ENCODE data around the gene IARS2.
"Not testable (repeated sequence)": the region's sequence is repeated elsewhere in the genome, so short reads cannot be mapped to it uniquely, and the experiment has no call there.

The IARS2 gene

GRCh38 chr1:220166853-220167252 lies 72.9 kb downstream of the IARS2 start:
- DNase-seq (ENCODE audit: low read depth), result no peak

GRCh38 chr1:220169887-220170286 lies 76.0 kb downstream of the IARS2 start:
- DNase-seq (ENCODE audit: low read depth), result not testable (repeated sequence)

- DNase-seq (ENCODE audit: low read depth), result no peak
These were observed 77.0 kb downstream of the IARS2 start for GRCh38 chr1:220170836-220171526.

- DNase-seq (ENCODE audit: low read depth), result no peak
These were observed 82.6 kb downstream of the IARS2 start for GRCh38 chr1:220176540-220176939.

- DNase-seq (ENCODE audit: low read depth), result no peak
These were observed 88.2 kb downstream of the IARS2 start for GRCh38 chr1:220182111-220182510.

- DNase-seq (ENCODE audit: low read depth), result no peak
These were observed 88.7 kb downstream of the IARS2 start for GRCh38 chr1:220182656-220183055.

GRCh38 chr1:220184506-220184905 lies 90.6 kb downstream of the IARS2 start:
- DNase-seq (ENCODE audit: low read depth), result no peak

GRCh38 chr1:220186752-220187151 lies 92.8 kb downstream of the IARS2 start:
- DNase-seq (ENCODE audit: low read depth), result no peak

- DNase-seq (ENCODE audit: low read depth), result no peak
These were observed 94.6 kb downstream of the IARS2 start for GRCh38 chr1:220188538-220188937.

- peak; percentile 15 for DNase-seq (ENCODE audit: low read depth)
These were observed 95.9 kb downstream of the IARS2 start for GRCh38 chr1:220189750-220190347.

GRCh38 chr1:220195701-220196100 lies 101.8 kb downstream of the IARS2 start:
- DNase-seq (ENCODE audit: low read depth), result no peak
